Keratinocyte (primary cell): Measurements from ENCODE around the gene SERPINA1.

Experiments used
- CTCF ChIP-seq, 3 experiments: IDR thresholded peaks in 1 of 3; conservative IDR thresholded peaks in 1 of 3; optimal IDR thresholded peaks in 1 of 3; 2 replicates in 2 of 3; 3 replicates in 1 of 3; pipeline versions ENCODE3 to v1.5.1; 2011; ENCODE audit warnings: low read length in 3 of 3, mild to moderate bottlenecking in 3 of 3, moderate library complexity in 2 of 3, control low read depth in 1 of 3, inconsistent platforms in 1 of 3; ENCODE audit not compliant: insufficient read depth in 2 of 3; ENCODE audit errors: extremely low read depth in 1 of 3
- EZH2 ChIP-seq: IDR thresholded peaks from one replicate; pipeline ENCODE4 v1.6.1; 2012; ENCODE audit warnings: inconsistent platforms, mild to moderate bottlenecking, low read length, moderate library complexity

- no peak for TF ChIP-seq CTCF (optimal IDR thresholded peaks at IDR 0.05 in 1 of 3, IDR thresholded peaks at IDR 0.05 in 1 of 3, conservative IDR thresholded peaks at IDR 0.05 in 1 of 3; ENCODE audit: extremely low read depth in 1 of 3, insufficient read depth in 2 of 3, low read length in 3 of 3)
- TF ChIP-seq EZH2 = no peak
Measured at GRCh38 chr14:94366146-94366915, 22.1 kb downstream of the SERPINA1 start, which contains the start of gene SERPINA2.
